ENCODE results near the gene NT5C1A. TPM values are rescaled to one million over a fixed set of nuclear protein-coding genes. Genes with fewer than 3 reads are reported as not detected.

The NT5C1A gene
- total and polyA plus RNA-seq, 2 experiments from 2014 or later = 1.0 to 5.1 TPM

DNA sequence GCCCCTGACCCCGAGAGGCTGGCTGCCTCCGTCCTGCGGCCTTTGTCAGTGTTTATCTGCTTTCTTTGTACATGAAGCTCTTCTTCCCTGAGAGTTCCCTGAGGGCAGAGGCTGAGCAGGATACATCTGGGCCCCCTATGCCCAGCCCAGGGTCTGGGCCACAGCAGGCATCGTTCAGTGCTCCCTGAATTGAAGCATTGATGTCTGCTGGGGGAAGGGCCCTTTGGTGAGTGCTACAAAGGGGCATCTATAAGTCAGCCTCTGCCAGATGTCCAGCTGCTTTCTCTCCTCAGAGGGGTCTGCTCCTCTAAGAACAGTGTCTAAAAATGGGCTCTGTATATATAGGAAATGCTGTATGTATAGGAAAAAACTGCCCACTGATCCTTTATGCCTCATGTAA lies 34.5 kb downstream of the NT5C1A start:
- no peak for DNase-seq (ENCODE audit: low spot score)
- Histone ChIP-seq H4K20me1 (ENCODE audit: insufficient read depth, poor library complexity, severe bottlenecking) (no peaks in the 10 kb centered on the region), H3K4me3 (no peak overlapping the region), H3K9me3 (ENCODE audit: low read depth) (no peaks in the 10 kb centered on the region), H3K27ac (no peak overlapping the region), H3K27me3 (peaks cover 63% of the 10 kb centered on the region), H3K4me1 (ENCODE audit: insufficient read depth) (no peaks in the 10 kb centered on the region), H3K79me2 (peaks cover 9% of the 10 kb centered on the region), H3K9me2 (replicated peaks; ENCODE audit: insufficient read depth) (no peaks in the 10 kb centered on the region), H3K36me3 (replicated peaks; ENCODE audit: insufficient read depth, low read depth) (no peaks in the 10 kb centered on the region), H2AFZ (no peak overlapping the region), H3K4me2 (peak overlapping the region; percentile 83)
- TF ChIP-seq EZH2 (IDR thresholded peaks at IDR 0.05; ENCODE audit: borderline replicate concordance) = no peak
- TF ChIP-seq, protein P1, sequence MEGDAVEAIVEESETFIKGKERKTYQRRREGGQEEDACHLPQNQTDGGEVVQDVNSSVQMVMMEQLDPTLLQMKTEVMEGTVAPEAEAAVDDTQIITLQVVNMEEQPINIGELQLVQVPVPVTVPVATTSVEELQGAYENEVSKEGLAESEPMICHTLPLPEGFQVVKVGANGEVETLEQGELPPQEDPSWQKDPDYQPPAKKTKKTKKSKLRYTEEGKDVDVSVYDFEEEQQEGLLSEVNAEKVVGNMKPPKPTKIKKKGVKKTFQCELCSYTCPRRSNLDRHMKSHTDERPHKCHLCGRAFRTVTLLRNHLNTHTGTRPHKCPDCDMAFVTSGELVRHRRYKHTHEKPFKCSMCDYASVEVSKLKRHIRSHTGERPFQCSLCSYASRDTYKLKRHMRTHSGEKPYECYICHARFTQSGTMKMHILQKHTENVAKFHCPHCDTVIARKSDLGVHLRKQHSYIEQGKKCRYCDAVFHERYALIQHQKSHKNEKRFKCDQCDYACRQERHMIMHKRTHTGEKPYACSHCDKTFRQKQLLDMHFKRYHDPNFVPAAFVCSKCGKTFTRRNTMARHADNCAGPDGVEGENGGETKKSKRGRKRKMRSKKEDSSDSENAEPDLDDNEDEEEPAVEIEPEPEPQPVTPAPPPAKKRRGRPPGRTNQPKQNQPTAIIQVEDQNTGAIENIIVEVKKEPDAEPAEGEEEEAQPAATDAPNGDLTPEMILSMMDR (IDR thresholded peaks at IDR 0.05; ENCODE audit: poor library complexity) = no peak
- TF ChIP-seq EZH2phosphoT487 (IDR thresholded peaks at IDR 0.05; ENCODE audit: low read depth, severe bottlenecking, unreplicated experiment) = no peak
- 57% methylated on average over 4 of the region's 4 CpGs for WGBS (ENCODE audit: low lambda C conversion rate, missing lambda C conversion rate)

DNA sequence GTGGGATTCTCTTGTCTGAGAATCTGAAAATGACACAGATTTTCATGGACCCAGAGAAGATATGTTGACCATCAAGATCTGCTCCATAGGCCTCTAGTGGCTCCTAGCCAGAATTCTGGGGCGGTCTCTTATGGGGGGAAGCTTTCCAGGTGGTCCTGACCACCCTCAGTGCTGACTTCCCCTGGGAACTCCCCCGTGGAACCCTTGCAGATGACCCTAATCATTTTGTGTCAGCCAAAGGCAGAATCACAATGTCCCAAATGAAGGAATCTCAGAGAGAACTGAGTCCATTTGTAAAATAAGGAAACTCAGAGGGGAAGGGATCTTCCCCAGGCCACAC lies 36.1 kb downstream of the NT5C1A start:
- Histone ChIP-seq H3K9me2 (replicated peaks; ENCODE audit: insufficient read depth) (no peaks in the 10 kb centered on the region), H3K79me2 (peaks cover 9% of the 10 kb centered on the region), H3K27ac (peak overlapping the region; percentile 43), H3K9me3 (ENCODE audit: low read depth) (no peaks in the 10 kb centered on the region), H2AFZ (no peak overlapping the region), H4K20me1 (ENCODE audit: insufficient read depth, poor library complexity, severe bottlenecking) (no peaks in the 10 kb centered on the region), H3K4me1 (ENCODE audit: insufficient read depth) (no peaks in the 10 kb centered on the region), H3K4me2 (peak overlapping the region; percentile 83), H3K27me3 (peaks cover 71% of the 10 kb centered on the region), H3K4me3 (no peak overlapping the region), H3K36me3 (replicated peaks; ENCODE audit: insufficient read depth, low read depth) (no peaks in the 10 kb centered on the region)
- DNase-seq (ENCODE audit: low spot score) = no peak
- 69% methylated on average over 2 of the region's 2 CpGs for WGBS (ENCODE audit: low lambda C conversion rate, missing lambda C conversion rate)
- TF ChIP-seq EZH2 (IDR thresholded peaks at IDR 0.05; ENCODE audit: borderline replicate concordance) (no peak), EZH2phosphoT487 (IDR thresholded peaks at IDR 0.05; ENCODE audit: low read depth, severe bottlenecking, unreplicated experiment) (no peak)
- TF ChIP-seq, protein P1 (IDR thresholded peaks at IDR 0.05; ENCODE audit: poor library complexity) = no peak

DNA sequence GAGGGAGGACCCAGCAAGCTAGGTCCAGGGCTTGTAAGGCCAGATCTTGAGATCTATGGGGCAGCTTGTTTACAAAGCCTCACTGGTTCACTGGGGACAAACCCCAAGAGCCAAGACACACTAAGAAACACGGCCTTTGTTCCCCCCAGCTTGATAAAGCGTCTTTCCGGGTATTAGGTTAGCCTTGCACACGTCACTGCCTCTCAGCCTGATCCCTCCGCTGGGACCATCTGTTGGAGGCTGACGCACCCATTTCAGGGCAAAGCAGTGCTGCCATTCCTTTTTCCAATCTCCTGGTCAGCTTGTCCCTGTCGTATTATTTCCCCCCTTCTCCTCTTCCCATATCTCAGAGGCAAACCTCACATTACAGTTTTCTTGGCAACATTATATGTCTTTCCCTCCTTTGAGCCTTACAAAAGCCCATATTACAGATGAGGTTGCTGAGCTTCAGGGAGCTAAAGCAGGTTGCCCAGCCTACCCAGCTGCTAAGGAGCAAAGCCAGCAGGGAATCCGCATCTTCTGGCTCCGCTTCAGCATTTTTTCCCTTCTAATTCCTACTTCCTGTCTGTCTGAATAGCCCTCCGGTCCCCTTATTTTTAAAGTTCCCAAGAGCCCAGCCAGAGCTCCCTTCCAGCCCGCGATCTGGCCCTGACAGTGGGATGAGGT lies 36.6 kb downstream of the NT5C1A start:
- Histone ChIP-seq H3K4me1 (ENCODE audit: insufficient read depth) (no peaks in the 10 kb centered on the region), H3K4me3 (no peak overlapping the region), H3K27ac (peak overlapping the region; percentile 43), H3K27me3 (peaks cover 74% of the 10 kb centered on the region), H4K20me1 (ENCODE audit: insufficient read depth, poor library complexity, severe bottlenecking) (no peaks in the 10 kb centered on the region), H3K79me2 (peaks cover 9% of the 10 kb centered on the region), H2AFZ (no peak overlapping the region), H3K36me3 (replicated peaks; ENCODE audit: insufficient read depth, low read depth) (no peaks in the 10 kb centered on the region), H3K4me2 (peak overlapping the region; percentile 83), H3K9me3 (ENCODE audit: low read depth) (no peaks in the 10 kb centered on the region), H3K9me2 (replicated peaks; ENCODE audit: insufficient read depth) (no peaks in the 10 kb centered on the region)
- TF ChIP-seq, protein P1 (IDR thresholded peaks at IDR 0.05; ENCODE audit: poor library complexity) = no peak
- TF ChIP-seq EZH2phosphoT487 (IDR thresholded peaks at IDR 0.05; ENCODE audit: low read depth, severe bottlenecking, unreplicated experiment) (no peak), EZH2 (IDR thresholded peaks at IDR 0.05; ENCODE audit: borderline replicate concordance) (no peak)
- no peak for DNase-seq (ENCODE audit: low spot score)
- 76% methylated on average over 12 of the region's 12 CpGs for WGBS (ENCODE audit: low lambda C conversion rate, missing lambda C conversion rate)

All from hepatocyte (in vitro differentiated cells).